ENCODE measurements around the gene NRAS. TPM values are rescaled to one million over a fixed set of nuclear protein-coding genes. Genes with fewer than 3 reads are reported as not detected.

The NRAS gene
- total RNA-seq, 1 experiment from 2014 or later = 72.9 TPM

- no peak for TF ChIP-seq CTCF (conservative IDR thresholded peaks at IDR 0.05)
- Histone ChIP-seq H3K9me3 (ENCODE audit: control insufficient read depth, low read depth, low read length) (no peaks in the 10 kb centered on the region), H3K9ac (ENCODE audit: extremely low read depth, insufficient read length, low read length) (no peak overlapping the region), H3K56ac (ENCODE audit: insufficient read length, low read depth, low read length) (no peak overlapping the region), H3K27me3 (ENCODE audit: insufficient read depth, low read length) (no peaks in the 10 kb centered on the region), H2AFZ (ENCODE audit: low read length) (no peak overlapping the region), H4K8ac (replicated peaks; ENCODE audit: insufficient read length, low read depth, low read length) (no peak overlapping the region), H3K4me1 (ENCODE audit: insufficient read depth, low read length) (no peaks in the 10 kb centered on the region), H4K20me1 (ENCODE audit: control insufficient read depth, insufficient read depth, insufficient read length) (no peaks in the 10 kb centered on the region), H2BK5ac (ENCODE audit: insufficient read length, low read length) (no peak overlapping the region), H3K23ac (ENCODE audit: insufficient read length, low read depth, low read length) (no peak overlapping the region), H3K4ac (ENCODE audit: low read depth, low read length) (no peak overlapping the region), H3K79me2 (ENCODE audit: insufficient read depth, low read length) (peaks cover 3% of the 10 kb centered on the region; the same call in 1 of the 2 replicates), H4K5ac (ENCODE audit: insufficient read length, low read depth, low read length) (no peak overlapping the region), H2AK5ac (ENCODE audit: insufficient read length, low read length) (no peak overlapping the region), H2BK12ac (ENCODE audit: insufficient read length, low read depth, low read length) (no peak overlapping the region), H3K79me1 (ENCODE audit: insufficient read depth, low read depth, low read length, poor library complexity, severe bottlenecking) (no peaks in the 10 kb centered on the region), H2BK15ac (ENCODE audit: low read depth, low read length) (no peak overlapping the region), H4K91ac (ENCODE audit: insufficient read length, low read depth, low read length) (no peak overlapping the region), H3K23me2 (ENCODE audit: insufficient read length, low read depth, low read length, poor library complexity, severe bottlenecking) (peaks cover 4% of the 10 kb centered on the region), H3K4me2 (ENCODE audit: insufficient read depth, insufficient read length, low read length) (no peak overlapping the region), H2BK20ac (ENCODE audit: low read depth, low read length, poor library complexity, severe bottlenecking) (no peak overlapping the region), H2BK120ac (ENCODE audit: low read depth, low read length, poor library complexity, severe bottlenecking) (no peak overlapping the region), H3K27ac (ENCODE audit: insufficient read length, low read depth, low read length) (no peak overlapping the region), H3T11ph (ENCODE audit: low read length) (no peak overlapping the region), H3K14ac (ENCODE audit: insufficient read depth, low read length) (no peak overlapping the region), H3K18ac (ENCODE audit: insufficient read length, low read depth, low read length) (no peak overlapping the region)
- peaks cover 48 to 87% (median 87%) of the 10 kb centered on the region in 3 experiments; a peak in 6 of 7 replicates for H3K36me3 Mint-ChIP-seq (ENCODE audit: insufficient read depth in 1 of 3, low read depth in 3 of 3)
- no peaks in the 10 kb centered on the region for H3K9me3 Mint-ChIP-seq
- H3K27ac Mint-ChIP-seq = no peak overlapping the region
- no peak overlapping the region for H3K4me3 Mint-ChIP-seq
- DNase-seq = no peak
- H3K27me3 Mint-ChIP-seq (ENCODE audit: low read depth) = no peaks in the 10 kb centered on the region
- WGBS (ENCODE audit: extremely low coverage, insufficient read length, low lambda C conversion rate) = no CpG with 5 or more reads among the region's 4 CpGs
- peaks cover 8 to 13% of the 10 kb centered on the region in 2 experiments for H3K4me1 Mint-ChIP-seq
Observed at GRCh38 chr1:114720492-114720891, 3.9 kb upstream of the NRAS start.

Measured in H9 (cell line).